Colonic mucosa (tissue), 4 donors: ENCODE data around the gene SKAP1. TPM values are rescaled to one million over a fixed set of nuclear protein-coding genes. Genes with fewer than 3 reads are reported as not detected.
"Not testable (repeated sequence)": the region's sequence is repeated elsewhere in the genome, so short reads cannot be mapped to it uniquely, and the experiment has no call there.

ENCODE experiments used
- DNase-seq: peaks from one replicate; pipeline ENCODE4 v3.0.0-alpha.2; 2020
- H3K27ac ChIP-seq: fragments of 200-600 bp; one replicate; pipeline ENCODE4 v1.8.0; 2021
- H3K27me3 ChIP-seq: fragments of 200-600 bp; one replicate; pipeline ENCODE4 v1.8.0; 2021
- H3K36me3 ChIP-seq: fragments of 200-600 bp; one replicate; pipeline ENCODE4 v1.8.0; 2021
- H3K4me1 ChIP-seq: fragments of 200-600 bp; one replicate; pipeline ENCODE4 v1.8.0; 2021; ENCODE audit warnings: mild to moderate bottlenecking
- H3K4me3 ChIP-seq: fragments of 200-600 bp; one replicate; pipeline ENCODE4 v1.8.0; 2021
- H3K9ac ChIP-seq, 2 donors: one replicate each; pipeline ENCODE4 v1.7.0; 2013; ENCODE audit warnings: control low read depth in 2 of 2, low read depth in 2 of 2, low read length in 2 of 2
- H3K9me3 ChIP-seq: fragments of 200-600 bp; one replicate; pipeline ENCODE4 v1.8.0; 2021
- CTCF ChIP-seq: fragments of 200-600 bp; IDR thresholded peaks from one replicate; pipeline ENCODE4 v1.8.0; 2022; ENCODE audit warnings: antibody characterized with exemption, mild to moderate bottlenecking
- intact Hi-C: fragments of 100-400 bp; cut with DNase I; formaldehyde crosslinking; loops from one replicate; pipeline ENCODE4 v1.14.1; 2022
- total RNA-seq, 2 donors: library from RNA; stranded (reverse); fragmentation: NEBNext Ultra II Directional in 1 of 2; extraction: Animal tissue kit (Norgen Biotek cat#: 25700) in 1 of 2; gene quantifications; one replicate each; pipeline ENCODE4 v1.2.1, GENCODE V29; 2021
- donor health status: healthy.
- donor health status: DM: no; HTN: no; CAD: no.
- donor health status: DM: no; HTN: no; CAD: no.

SKAP1 gene
- total RNA-seq, 2 donors from 2014 or later, result 1.2 to 2.1 TPM

- Histone ChIP-seq H3K4me1 (no peaks in the 10 kb centered on the region), H3K36me3 (no peaks in the 10 kb centered on the region), H3K4me3 (no peak overlapping the region), H3K9ac (no peak overlapping the region), H3K27ac (no peak overlapping the region), H3K9me3 (no peaks in the 10 kb centered on the region), H3K27me3 (no peaks in the 10 kb centered on the region)
- intact Hi-C loops, result no loop called here
- no peak for TF ChIP-seq CTCF
- DNase-seq, result no peak
These were observed 222.1 kb downstream of the SKAP1 start for GRCh38 chr17:48207776-48208544.

GRCh38 chr17:48207036-48207435 lies 223.0 kb downstream of the SKAP1 start:
- H3K9me3 ChIP-seq, H3K9ac ChIP-seq, H3K27ac ChIP-seq, H3K27me3 ChIP-seq, H3K4me3 ChIP-seq, DNase-seq, H3K4me1 ChIP-seq, intact Hi-C loops, H3K36me3 ChIP-seq: not testable (repeated sequence)

GRCh38 chr17:48202959-48203358 lies 227.1 kb downstream of the SKAP1 start:
- DNase-seq, result no peak
- peaks cover 4% of the 10 kb centered on the region for H3K27me3 ChIP-seq
- TF ChIP-seq CTCF, result no peak
- no peaks in the 10 kb centered on the region for H3K36me3 ChIP-seq
- no peaks in the 10 kb centered on the region for H3K4me1 ChIP-seq
- no peak overlapping the region for H3K9ac ChIP-seq
- no peak overlapping the region for H3K27ac ChIP-seq
- intact Hi-C loops, result no loop called here
- H3K4me3 ChIP-seq, result no peak overlapping the region
- no peaks in the 10 kb centered on the region for H3K9me3 ChIP-seq

GRCh38 chr17:48198950-48199541 lies 231.0 kb downstream of the SKAP1 start:
- no peak for TF ChIP-seq CTCF
- no peaks in the 10 kb centered on the region for H3K4me1 ChIP-seq
- intact Hi-C loops, result no loop called here
- no peak overlapping the region for H3K4me3 ChIP-seq
- no peaks in the 10 kb centered on the region for H3K36me3 ChIP-seq
- no peaks in the 10 kb centered on the region for H3K9me3 ChIP-seq
- H3K27ac ChIP-seq, result peak overlapping the region; percentile 65
- peaks cover 4% of the 10 kb centered on the region for H3K27me3 ChIP-seq
- peak; percentile 71 for DNase-seq
- peak overlapping the region in 1 of 2 donors; percentile 60 for H3K9ac ChIP-seq

- no peaks in the 10 kb centered on the region for H3K4me1 ChIP-seq
- no peaks in the 10 kb centered on the region for H3K27me3 ChIP-seq
- H3K27ac ChIP-seq, result no peak overlapping the region
- no peak for TF ChIP-seq CTCF
- no peak overlapping the region for H3K4me3 ChIP-seq
- intact Hi-C loops, result no loop called here
- H3K36me3 ChIP-seq, result no peaks in the 10 kb centered on the region
- no peak overlapping the region for H3K9ac ChIP-seq
- no peak for DNase-seq
- no peaks in the 10 kb centered on the region for H3K9me3 ChIP-seq
These were observed 234.1 kb downstream of the SKAP1 start for GRCh38 chr17:48195910-48196309.

- no peaks in the 10 kb centered on the region for H3K36me3 ChIP-seq
- H3K27ac ChIP-seq, result no peak overlapping the region
- intact Hi-C loops, result no loop called here
- no peaks in the 10 kb centered on the region for H3K4me1 ChIP-seq
- no peak overlapping the region for H3K4me3 ChIP-seq
- no peak for DNase-seq
- no peak overlapping the region for H3K9ac ChIP-seq
- no peaks in the 10 kb centered on the region for H3K27me3 ChIP-seq
- H3K9me3 ChIP-seq, result no peaks in the 10 kb centered on the region
- TF ChIP-seq CTCF, result no peak
These were observed 235.9 kb downstream of the SKAP1 start for GRCh38 chr17:48194097-48194550.
